ENCODE data around the gene FRYL. TPM values are rescaled to one million over a fixed set of nuclear protein-coding genes. Genes with fewer than 3 reads are reported as not detected.

Gene FRYL
- total RNA-seq, 1 donor from 2014 or later, result 30.8 TPM

- H3K27ac Mint-ChIP-seq (ENCODE audit: unreplicated experiment), result no peak overlapping the region
- no peak overlapping the region for H3K4me3 Mint-ChIP-seq (ENCODE audit: unreplicated experiment)
- TF ChIP-seq, protein P1, sequence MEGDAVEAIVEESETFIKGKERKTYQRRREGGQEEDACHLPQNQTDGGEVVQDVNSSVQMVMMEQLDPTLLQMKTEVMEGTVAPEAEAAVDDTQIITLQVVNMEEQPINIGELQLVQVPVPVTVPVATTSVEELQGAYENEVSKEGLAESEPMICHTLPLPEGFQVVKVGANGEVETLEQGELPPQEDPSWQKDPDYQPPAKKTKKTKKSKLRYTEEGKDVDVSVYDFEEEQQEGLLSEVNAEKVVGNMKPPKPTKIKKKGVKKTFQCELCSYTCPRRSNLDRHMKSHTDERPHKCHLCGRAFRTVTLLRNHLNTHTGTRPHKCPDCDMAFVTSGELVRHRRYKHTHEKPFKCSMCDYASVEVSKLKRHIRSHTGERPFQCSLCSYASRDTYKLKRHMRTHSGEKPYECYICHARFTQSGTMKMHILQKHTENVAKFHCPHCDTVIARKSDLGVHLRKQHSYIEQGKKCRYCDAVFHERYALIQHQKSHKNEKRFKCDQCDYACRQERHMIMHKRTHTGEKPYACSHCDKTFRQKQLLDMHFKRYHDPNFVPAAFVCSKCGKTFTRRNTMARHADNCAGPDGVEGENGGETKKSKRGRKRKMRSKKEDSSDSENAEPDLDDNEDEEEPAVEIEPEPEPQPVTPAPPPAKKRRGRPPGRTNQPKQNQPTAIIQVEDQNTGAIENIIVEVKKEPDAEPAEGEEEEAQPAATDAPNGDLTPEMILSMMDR (IDR thresholded peaks at IDR 0.05), result no peak
- H3K4me1 Mint-ChIP-seq (ENCODE audit: low read depth), result peaks cover 3% of the 10 kb centered on the region
- H3K27me3 Mint-ChIP-seq (ENCODE audit: low read depth), result no peaks in the 10 kb centered on the region
- H3K36me3 Mint-ChIP-seq (ENCODE audit: low read depth), result peaks cover 20% of the 10 kb centered on the region
- H3K9me3 Mint-ChIP-seq (ENCODE audit: low read depth), result no peaks in the 10 kb centered on the region
- no peak for DNase-seq (ENCODE audit: low spot score)
Observed at GRCh38 chr4:48542888-48543287, 237.2 kb downstream of the FRYL start.

GRCh38 chr4:48539597-48539996 lies 240.5 kb downstream of the FRYL start:
- DNase-seq (ENCODE audit: low spot score), result no peak
- Mint-ChIP-seq H3K9me3 (ENCODE audit: low read depth) (no peaks in the 10 kb centered on the region), H3K27ac (ENCODE audit: unreplicated experiment) (no peak overlapping the region), H3K4me3 (ENCODE audit: unreplicated experiment) (no peak overlapping the region), H3K36me3 (ENCODE audit: low read depth) (peaks cover 20% of the 10 kb centered on the region), H3K4me1 (ENCODE audit: low read depth) (peaks cover 3% of the 10 kb centered on the region), H3K27me3 (ENCODE audit: low read depth) (no peaks in the 10 kb centered on the region)
- TF ChIP-seq, protein P1 (IDR thresholded peaks at IDR 0.05), result no peak

GRCh38 chr4:48538358-48538757 lies 241.7 kb downstream of the FRYL start:
- no peaks in the 10 kb centered on the region for H3K27me3 Mint-ChIP-seq (ENCODE audit: low read depth)
- DNase-seq (ENCODE audit: low spot score), result no peak
- TF ChIP-seq, protein P1 (IDR thresholded peaks at IDR 0.05), result no peak
- no peak overlapping the region for H3K4me3 Mint-ChIP-seq (ENCODE audit: unreplicated experiment)
- H3K4me1 Mint-ChIP-seq (ENCODE audit: low read depth), result no peaks in the 10 kb centered on the region
- no peaks in the 10 kb centered on the region for H3K9me3 Mint-ChIP-seq (ENCODE audit: low read depth)
- peaks cover 19% of the 10 kb centered on the region for H3K36me3 Mint-ChIP-seq (ENCODE audit: low read depth)
- no peak overlapping the region for H3K27ac Mint-ChIP-seq (ENCODE audit: unreplicated experiment)

DNA sequence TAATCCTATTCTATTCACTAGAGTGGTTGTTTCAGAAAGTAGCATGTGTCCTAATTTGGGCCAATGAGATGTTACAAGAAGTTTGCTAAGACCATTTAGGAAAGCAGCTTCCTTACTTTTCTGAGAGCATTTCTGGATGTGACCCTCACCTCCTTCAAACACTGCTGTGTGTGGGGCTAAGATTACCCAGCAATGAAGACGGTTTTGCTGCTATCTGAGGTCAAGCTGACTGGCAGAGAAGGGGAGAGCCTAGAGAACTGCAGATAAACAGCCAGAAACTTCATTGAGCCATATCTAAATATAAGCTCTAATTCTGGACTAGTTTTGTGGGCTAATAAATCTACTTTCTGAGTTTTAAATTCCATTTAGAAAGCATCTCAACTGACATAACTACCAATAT lies 253.7 kb downstream of the FRYL start:
- no peak overlapping the region for H3K4me3 Mint-ChIP-seq (ENCODE audit: unreplicated experiment)
- H3K27ac Mint-ChIP-seq (ENCODE audit: unreplicated experiment), result no peak overlapping the region
- DNase-seq (ENCODE audit: low spot score), result no peak
- no peaks in the 10 kb centered on the region for H3K9me3 Mint-ChIP-seq (ENCODE audit: low read depth)
- no peaks in the 10 kb centered on the region for H3K4me1 Mint-ChIP-seq (ENCODE audit: low read depth)
- H3K36me3 Mint-ChIP-seq (ENCODE audit: low read depth), result peaks cover 47% of the 10 kb centered on the region
- no peaks in the 10 kb centered on the region for H3K27me3 Mint-ChIP-seq (ENCODE audit: low read depth)
- TF ChIP-seq, protein P1 (IDR thresholded peaks at IDR 0.05), result no peak

DNA sequence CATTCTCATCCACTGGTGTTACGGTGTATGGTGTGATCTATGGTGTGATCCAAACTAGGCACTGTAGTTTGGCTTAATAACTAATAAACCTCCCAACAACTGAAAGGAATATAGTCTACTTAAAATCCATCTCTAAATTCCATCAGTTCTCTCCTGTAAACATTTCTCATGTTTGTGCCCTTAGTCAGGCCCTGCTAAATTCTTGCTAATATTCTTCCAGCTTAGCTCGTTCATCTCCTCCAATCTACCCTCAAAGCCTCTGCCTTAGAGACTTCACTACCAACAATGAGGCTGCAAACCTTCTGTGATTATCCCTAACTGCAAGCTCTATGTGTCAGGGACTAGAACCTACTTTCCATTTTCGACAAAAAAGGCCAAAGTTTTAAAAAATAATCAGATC lies 261.9 kb downstream of the FRYL start:
- no peak for DNase-seq (ENCODE audit: low spot score)
- H3K9me3 Mint-ChIP-seq (ENCODE audit: low read depth), result no peaks in the 10 kb centered on the region
- H3K27me3 Mint-ChIP-seq (ENCODE audit: low read depth), result no peaks in the 10 kb centered on the region
- no peaks in the 10 kb centered on the region for H3K4me1 Mint-ChIP-seq (ENCODE audit: low read depth)
- no peak overlapping the region for H3K27ac Mint-ChIP-seq (ENCODE audit: unreplicated experiment)
- TF ChIP-seq, protein P1 (IDR thresholded peaks at IDR 0.05), result no peak
- H3K36me3 Mint-ChIP-seq (ENCODE audit: low read depth), result peaks cover 36% of the 10 kb centered on the region
- H3K4me3 Mint-ChIP-seq (ENCODE audit: unreplicated experiment), result no peak overlapping the region

Measured in chondrocyte (in vitro differentiated cells).